GM23338 (cell line): Measurements from ENCODE around the gene ZDHHC3.

Experiments
- CTCF ChIP-seq, 2 experiments: fragments of 200-600 bp in 1 of 2; sonication (generic) in 1 of 2; conservative IDR thresholded peaks; 2 replicates each; pipeline versions ENCODE4 v1.5.1 to v1.6.1; 2016 to 2017; ENCODE audit warnings: antibody characterized with exemption in 2 of 2, low read depth in 2 of 2, mild to moderate bottlenecking in 2 of 2, moderate library complexity in 1 of 2
- ETS1 ChIP-seq: IDR thresholded peaks from 2 replicates; pipeline ENCODE4 v1.6.1; 2016; ENCODE audit warnings: antibody characterized with exemption
- EZH2 ChIP-seq: fragments of 200-600 bp; sonication (generic); IDR thresholded peaks from one replicate; pipeline ENCODE4 v1.8.0; 2017; ENCODE audit warnings: antibody characterized with exemption, mild to moderate bottlenecking, low read depth; ENCODE audit not compliant: unreplicated experiment
- EZH2phosphoT487 ChIP-seq: fragments of 200-600 bp; sonication (generic); IDR thresholded peaks from one replicate; pipeline ENCODE4 v1.8.1; 2018; ENCODE audit warnings: antibody characterized with exemption; ENCODE audit not compliant: unreplicated experiment
- JUNB ChIP-seq: IDR thresholded peaks from one replicate; pipeline ENCODE4 v1.6.1; 2016; ENCODE audit warnings: antibody characterized with exemption; ENCODE audit not compliant: unreplicated experiment
- POLR2AphosphoS5 ChIP-seq: IDR thresholded peaks from 2 replicates; pipeline ENCODE4 v1.6.1; 2016; ENCODE audit warnings: antibody characterized with exemption, low read depth
- REST ChIP-seq: IDR thresholded peaks from one replicate; pipeline ENCODE4 v1.6.1; 2018; ENCODE audit warnings: antibody characterized with exemption; ENCODE audit not compliant: unreplicated experiment
- STAT1 ChIP-seq: IDR thresholded peaks from one replicate; pipeline ENCODE4 v1.6.1; 2016; ENCODE audit warnings: antibody characterized with exemption; ENCODE audit not compliant: unreplicated experiment
- ZNF114 ChIP-seq: fragments of 250-450 bp; sonication (Bioruptor Pico); IDR thresholded peaks from 2 replicates; pipeline ENCODE4 v1.5.0; 2020; ENCODE audit warnings: mild to moderate bottlenecking, moderate library complexity

GRCh38 chr3:44915702-44916438 is 60.1 kb downstream of the ZDHHC3 start:
- TF ChIP-seq ETS1, result no peak
- TF ChIP-seq CTCF (conservative IDR thresholded peaks at IDR 0.05; ENCODE audit: low read depth in 2 of 2), result peak; percentile 33 to 37; a peak in 2 of 4 replicates
- TF ChIP-seq POLR2AphosphoS5, result no peak
- TF ChIP-seq ZNF114 (CRISPR knock-in tag), result no peak
- TF ChIP-seq REST, result no peak
- no peak for TF ChIP-seq STAT1
- no peak for TF ChIP-seq JUNB
- no peak for TF ChIP-seq EZH2
- no peak for TF ChIP-seq EZH2phosphoT487
